WTC11 (cell line): ENCODE measurements around the gene TUBA4B. TPM values are rescaled to one million over a fixed set of nuclear protein-coding genes. Genes with fewer than 3 reads are reported as not detected.

Experiments used
- ATAC-seq: fragments of 200-7000 bp; cut with Tn5 transposase; 2 replicates; pipeline ENCODE4 v1.10.0; 2021; ENCODE audit warnings: mild to moderate bottlenecking, moderate library complexity
- CTCF ChIA-PET: fragments of 300-600 bp; sonication (Branson Sonifier 250); formaldehyde crosslinking; loops from one replicate; lab custom pipeline; 2021; ENCODE audit warnings: antibody characterized with exemption; lab: Charles Lee
- POLR2A ChIA-PET: fragments of 350-600 bp; sonication (Branson Sonifier 250); formaldehyde crosslinking; loops from one replicate; lab custom pipeline; 2021; ENCODE audit warnings: antibody characterized with exemption; lab: Charles Lee
- DNase-seq: peaks from one replicate; pipeline ENCODE4 v3.0.0; 2021; ENCODE audit warnings: low spot score
- H3K27ac Mint-ChIP-seq: 2 replicates; pipeline ENCODE4 v1.8.0; 2021; ENCODE audit warnings: mixed read lengths
- H3K27me3 Mint-ChIP-seq: 2 replicates; pipeline ENCODE4 v1.8.0; 2021; ENCODE audit warnings: low read depth, mild to moderate bottlenecking, moderate library complexity, mixed read lengths
- H3K36me3 Mint-ChIP-seq: 2 replicates; pipeline ENCODE4 v1.8.0; 2021; ENCODE audit warnings: mixed read lengths
- H3K4me1 Mint-ChIP-seq: 2 replicates; pipeline ENCODE4 v1.8.0; 2022; ENCODE audit warnings: mixed read lengths
- H3K4me3 Mint-ChIP-seq: 2 replicates; pipeline ENCODE4 v1.8.0; 2021; ENCODE audit warnings: mild to moderate bottlenecking, moderate library complexity, mixed read lengths
- H3K9me3 Mint-ChIP-seq: 2 replicates; pipeline ENCODE4 v1.8.0; 2021; ENCODE audit warnings: mixed read lengths
- AR ChIP-seq: fragments of 250-450 bp; sonication (Bioruptor Pico); IDR thresholded peaks from 2 replicates; pipeline ENCODE4 v1.9.0; 2021; ENCODE audit warnings: mild to moderate bottlenecking
- ATF1 ChIP-seq: sonication (generic); formaldehyde crosslinking; IDR thresholded peaks from 2 replicates; pipeline ENCODE4 v1.8.1; 2023; ENCODE audit warnings: mild to moderate bottlenecking, moderate library complexity, missing genetic modification reagents
- ELF4 ChIP-seq: sonication (generic); formaldehyde crosslinking; IDR thresholded peaks from 2 replicates; pipeline ENCODE4 v1.8.1; 2022; ENCODE audit warnings: low read depth, mild to moderate bottlenecking, moderate library complexity, missing genetic modification reagents
- FOXP1 ChIP-seq: sonication (generic); formaldehyde crosslinking; IDR thresholded peaks from 2 replicates; pipeline ENCODE4 v1.8.0; 2022; ENCODE audit warnings: missing genetic modification reagents, mild to moderate bottlenecking, moderate library complexity, borderline replicate concordance
- HMGXB4 ChIP-seq: sonication (generic); formaldehyde crosslinking; IDR thresholded peaks from 2 replicates; pipeline ENCODE4 v1.8.1; 2023; ENCODE audit warnings: mild to moderate bottlenecking, moderate library complexity, missing genetic modification reagents
- IRF1 ChIP-seq: sonication (generic); formaldehyde crosslinking; IDR thresholded peaks from 2 replicates; pipeline ENCODE4 v1.8.0; 2023; ENCODE audit warnings: missing genetic modification reagents
- JUN ChIP-seq: sonication (generic); formaldehyde crosslinking; IDR thresholded peaks from 2 replicates; pipeline ENCODE4 v1.8.0; 2023; ENCODE audit warnings: mild to moderate bottlenecking, missing genetic modification reagents
- MYBL2 ChIP-seq: sonication (generic); formaldehyde crosslinking; IDR thresholded peaks from 2 replicates; pipeline ENCODE4 v1.8.1; 2023; ENCODE audit warnings: mild to moderate bottlenecking, moderate library complexity, missing genetic modification reagents
- NR1H2 ChIP-seq: sonication (generic); formaldehyde crosslinking; IDR thresholded peaks from 2 replicates; pipeline ENCODE4 v1.9.0; 2021; ENCODE audit warnings: mild to moderate bottlenecking, moderate library complexity, missing genetic modification reagents
- NR2C2 ChIP-seq: sonication (generic); formaldehyde crosslinking; IDR thresholded peaks from 2 replicates; pipeline ENCODE4 v1.8.0; 2022; ENCODE audit warnings: mild to moderate bottlenecking, missing genetic modification reagents
- PREB ChIP-seq: sonication (generic); formaldehyde crosslinking; IDR thresholded peaks from 2 replicates; pipeline ENCODE4 v1.8.1; 2022; ENCODE audit warnings: mild to moderate bottlenecking, missing genetic modification reagents, moderate library complexity, borderline replicate concordance
- PRRX2 ChIP-seq: fragments of 250-450 bp; sonication (Bioruptor Pico); IDR thresholded peaks from 2 replicates; pipeline ENCODE4 v1.8.0; 2021; ENCODE audit warnings: mild to moderate bottlenecking
- RORB ChIP-seq: fragments of 250-450 bp; sonication (Bioruptor Pico); IDR thresholded peaks from 2 replicates; pipeline ENCODE4 v1.9.0; 2021; ENCODE audit warnings: mild to moderate bottlenecking
- SMAD4 ChIP-seq: sonication (generic); formaldehyde crosslinking; IDR thresholded peaks from 2 replicates; pipeline ENCODE4 v1.8.0; 2022; ENCODE audit warnings: mild to moderate bottlenecking, missing genetic modification reagents
- TP53 ChIP-seq: sonication (generic); formaldehyde crosslinking; IDR thresholded peaks from 2 replicates; pipeline ENCODE4 v1.8.1; 2023; ENCODE audit warnings: mild to moderate bottlenecking, missing genetic modification reagents
- ZNF232 ChIP-seq: sonication (generic); formaldehyde crosslinking; IDR thresholded peaks from 2 replicates; pipeline ENCODE4 v1.8.0; 2022; ENCODE audit warnings: mild to moderate bottlenecking, missing genetic modification reagents
- ZNF263 ChIP-seq: sonication (generic); formaldehyde crosslinking; IDR thresholded peaks from 2 replicates; pipeline ENCODE4 v1.8.1; 2022; ENCODE audit warnings: low read depth, mild to moderate bottlenecking, moderate library complexity, missing genetic modification reagents
- ZNF416 ChIP-seq: fragments of 250-450 bp; sonication (Bioruptor Pico); IDR thresholded peaks from 2 replicates; pipeline ENCODE4 v1.9.0; 2021; ENCODE audit warnings: mild to moderate bottlenecking, inconsistent platforms
- ZNF423 ChIP-seq: fragments of 250-450 bp; sonication (Bioruptor Pico); IDR thresholded peaks from 2 replicates; pipeline ENCODE4 v2.1.2; 2022; ENCODE audit warnings: mild to moderate bottlenecking, moderate library complexity
- ZNF671 ChIP-seq: fragments of 250-450 bp; sonication (Bioruptor Pico); IDR thresholded peaks from 2 replicates; pipeline ENCODE4 v1.8.0; 2021; ENCODE audit warnings: mild to moderate bottlenecking
- total RNA-seq: library from RNA; stranded (reverse); gene quantifications from 3 replicates; pipeline ENCODE4 v1.2.3, GENCODE V29; 2021
- TF ChIP-seq, protein P1 (sequence below): sonication (generic); formaldehyde crosslinking; IDR thresholded peaks from 2 replicates; pipeline ENCODE4 v1.8.0; 2023; ENCODE audit warnings: mild to moderate bottlenecking, missing genetic modification reagents
- TF ChIP-seq, protein P2 (sequence below): fragments of 250-450 bp; sonication (Bioruptor Pico); IDR thresholded peaks from 2 replicates; pipeline ENCODE4 v1.9.0; 2021; ENCODE audit warnings: mild to moderate bottlenecking, borderline replicate concordance

The TUBA4B gene
- total RNA-seq, 1 experiment from 2014 or later, result 0.20 TPM

GRCh38 chr2:219251656-219252055 is 1.4 kb upstream of the TUBA4B start:
- no peak for DNase-seq
- ChIA-PET POLR2A (interaction anchor here (1.4 to 2.0 kb wide), 3 partner anchors 43 to 75 kb away, joined by 3 to 9 read pairs (median 7); partner anchors contain the start of genes CNPPD1 and ZFAND2B), CTCF (interaction anchor here (0.8 to 4.7 kb wide), 4 partner anchors 27 to 80 kb away, joined by 3 to 33 read pairs (median 5); partner anchors contain the start of genes ABCB6 and DNAJB2)
- peaks cover 19% of the 10 kb centered on the region; the same call in 1 of the 2 replicates for H3K36me3 Mint-ChIP-seq
- TF ChIP-seq RORB (CRISPR knock-in tag) (no peak), NR2C2 (CRISPR knock-in tag) (no peak), FOXP1 (CRISPR knock-in tag) (no peak), ZNF416 (CRISPR knock-in tag) (no peak), ATF1 (CRISPR knock-in tag) (no peak), AR (CRISPR knock-in tag) (no peak), ZNF671 (CRISPR knock-in tag) (no peak), SMAD4 (CRISPR knock-in tag) (no peak), ZNF423 (CRISPR knock-in tag) (no peak), MYBL2 (CRISPR knock-in tag) (no peak), ZNF263 (no peak)
- H3K4me3 Mint-ChIP-seq, result peak overlapping the region; percentile 79; the same call in 1 of the 2 replicates
- H3K4me1 Mint-ChIP-seq, result peaks cover 25% of the 10 kb centered on the region
- H3K27me3 Mint-ChIP-seq, result peaks cover 53% of the 10 kb centered on the region
- no peak for ATAC-seq
- H3K27ac Mint-ChIP-seq, result no peak overlapping the region
- no peaks in the 10 kb centered on the region for H3K9me3 Mint-ChIP-seq

GRCh38 chr2:219252084-219252483 is 959 bp upstream of the TUBA4B start:
- ChIA-PET CTCF (interaction anchor here (0.8 to 4.7 kb wide), 5 partner anchors 25 to 81 kb away, joined by 3 to 33 read pairs (median 6); partner anchors contain the start of genes ABCB6 and DNAJB2), POLR2A (interaction anchor here (1.4 to 2.5 kb wide), 4 partner anchors 27 to 76 kb away, joined by 3 to 15 read pairs (median 8); partner anchors contain the start of genes CNPPD1, DNAJB2 and ZFAND2B)
- Mint-ChIP-seq H3K4me3 (peak overlapping the region; percentile 79), H3K36me3 (peaks cover 19% of the 10 kb centered on the region; the same call in 1 of the 2 replicates), H3K9me3 (no peaks in the 10 kb centered on the region), H3K4me1 (peaks cover 25% of the 10 kb centered on the region), H3K27me3 (peaks cover 57% of the 10 kb centered on the region), H3K27ac (no peak overlapping the region)
- ATAC-seq (no peak), DNase-seq (no peak)
- TF ChIP-seq, protein P1, sequence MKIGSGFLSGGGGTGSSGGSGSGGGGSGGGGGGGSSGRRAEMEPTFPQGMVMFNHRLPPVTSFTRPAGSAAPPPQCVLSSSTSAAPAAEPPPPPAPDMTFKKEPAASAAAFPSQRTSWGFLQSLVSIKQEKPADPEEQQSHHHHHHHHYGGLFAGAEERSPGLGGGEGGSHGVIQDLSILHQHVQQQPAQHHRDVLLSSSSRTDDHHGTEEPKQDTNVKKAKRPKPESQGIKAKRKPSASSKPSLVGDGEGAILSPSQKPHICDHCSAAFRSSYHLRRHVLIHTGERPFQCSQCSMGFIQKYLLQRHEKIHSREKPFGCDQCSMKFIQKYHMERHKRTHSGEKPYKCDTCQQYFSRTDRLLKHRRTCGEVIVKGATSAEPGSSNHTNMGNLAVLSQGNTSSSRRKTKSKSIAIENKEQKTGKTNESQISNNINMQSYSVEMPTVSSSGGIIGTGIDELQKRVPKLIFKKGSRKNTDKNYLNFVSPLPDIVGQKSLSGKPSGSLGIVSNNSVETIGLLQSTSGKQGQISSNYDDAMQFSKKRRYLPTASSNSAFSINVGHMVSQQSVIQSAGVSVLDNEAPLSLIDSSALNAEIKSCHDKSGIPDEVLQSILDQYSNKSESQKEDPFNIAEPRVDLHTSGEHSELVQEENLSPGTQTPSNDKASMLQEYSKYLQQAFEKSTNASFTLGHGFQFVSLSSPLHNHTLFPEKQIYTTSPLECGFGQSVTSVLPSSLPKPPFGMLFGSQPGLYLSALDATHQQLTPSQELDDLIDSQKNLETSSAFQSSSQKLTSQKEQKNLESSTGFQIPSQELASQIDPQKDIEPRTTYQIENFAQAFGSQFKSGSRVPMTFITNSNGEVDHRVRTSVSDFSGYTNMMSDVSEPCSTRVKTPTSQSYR (CRISPR knock-in tag), result no peak
- TF ChIP-seq, protein P2, sequence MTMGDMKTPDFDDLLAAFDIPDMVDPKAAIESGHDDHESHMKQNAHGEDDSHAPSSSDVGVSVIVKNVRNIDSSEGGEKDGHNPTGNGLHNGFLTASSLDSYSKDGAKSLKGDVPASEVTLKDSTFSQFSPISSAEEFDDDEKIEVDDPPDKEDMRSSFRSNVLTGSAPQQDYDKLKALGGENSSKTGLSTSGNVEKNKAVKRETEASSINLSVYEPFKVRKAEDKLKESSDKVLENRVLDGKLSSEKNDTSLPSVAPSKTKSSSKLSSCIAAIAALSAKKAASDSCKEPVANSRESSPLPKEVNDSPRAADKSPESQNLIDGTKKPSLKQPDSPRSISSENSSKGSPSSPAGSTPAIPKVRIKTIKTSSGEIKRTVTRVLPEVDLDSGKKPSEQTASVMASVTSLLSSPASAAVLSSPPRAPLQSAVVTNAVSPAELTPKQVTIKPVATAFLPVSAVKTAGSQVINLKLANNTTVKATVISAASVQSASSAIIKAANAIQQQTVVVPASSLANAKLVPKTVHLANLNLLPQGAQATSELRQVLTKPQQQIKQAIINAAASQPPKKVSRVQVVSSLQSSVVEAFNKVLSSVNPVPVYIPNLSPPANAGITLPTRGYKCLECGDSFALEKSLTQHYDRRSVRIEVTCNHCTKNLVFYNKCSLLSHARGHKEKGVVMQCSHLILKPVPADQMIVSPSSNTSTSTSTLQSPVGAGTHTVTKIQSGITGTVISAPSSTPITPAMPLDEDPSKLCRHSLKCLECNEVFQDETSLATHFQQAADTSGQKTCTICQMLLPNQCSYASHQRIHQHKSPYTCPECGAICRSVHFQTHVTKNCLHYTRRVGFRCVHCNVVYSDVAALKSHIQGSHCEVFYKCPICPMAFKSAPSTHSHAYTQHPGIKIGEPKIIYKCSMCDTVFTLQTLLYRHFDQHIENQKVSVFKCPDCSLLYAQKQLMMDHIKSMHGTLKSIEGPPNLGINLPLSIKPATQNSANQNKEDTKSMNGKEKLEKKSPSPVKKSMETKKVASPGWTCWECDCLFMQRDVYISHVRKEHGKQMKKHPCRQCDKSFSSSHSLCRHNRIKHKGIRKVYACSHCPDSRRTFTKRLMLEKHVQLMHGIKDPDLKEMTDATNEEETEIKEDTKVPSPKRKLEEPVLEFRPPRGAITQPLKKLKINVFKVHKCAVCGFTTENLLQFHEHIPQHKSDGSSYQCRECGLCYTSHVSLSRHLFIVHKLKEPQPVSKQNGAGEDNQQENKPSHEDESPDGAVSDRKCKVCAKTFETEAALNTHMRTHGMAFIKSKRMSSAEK (CRISPR knock-in tag), result no peak
- TF ChIP-seq JUN (CRISPR knock-in tag) (no peak), IRF1 (CRISPR knock-in tag) (no peak), ZNF232 (CRISPR knock-in tag) (no peak), HMGXB4 (CRISPR knock-in tag) (no peak), TP53 (CRISPR knock-in tag) (no peak), PREB (no peak), ELF4 (no peak), PRRX2 (no peak), NR1H2 (CRISPR knock-in tag) (no peak)
